Stomach (tissue), 9 donors: Measurements from ENCODE around the gene RPS6KA1. TPM values are rescaled to one million over a fixed set of nuclear protein-coding genes. Genes with fewer than 3 reads are reported as not detected.

Experiments
- DNase-seq, 2 donors: peaks; one replicate each; pipeline versions ENCODE4 v3.0.0 to v3.0.0-alpha.2; 2013 to 2019
- H3K27ac ChIP-seq, 5 donors: fragments of 200-600 bp in 4 of 5; sonication (generic) in 4 of 5; one replicate each; pipeline ENCODE4 v1.5.1; 2013 to 2019; ENCODE audit warnings: mild to moderate bottlenecking in 1 of 5, moderate library complexity in 1 of 5
- H3K27me3 ChIP-seq, 3 donors: fragments of 200-600 bp; sonication (generic); one replicate each; pipeline ENCODE4 v1.5.1; 2017 to 2019; ENCODE audit warnings: mixed run types in 1 of 3
- H3K36me3 ChIP-seq, 4 donors: fragments of 200-600 bp; sonication (generic); 1 replicate in 3 of 4; 2 replicates in 1 of 4; pipeline ENCODE4 v1.5.1; 2016 to 2019
- H3K4me1 ChIP-seq, 4 donors: fragments of 200-600 bp; sonication (generic); one replicate each; pipeline ENCODE4 v1.5.1; 2016 to 2019
- H3K4me3 ChIP-seq, 4 donors: fragments of 200-600 bp; sonication (generic) in 3 of 4; one replicate each; pipeline ENCODE4 v1.5.1; 2016 to 2019; ENCODE audit warnings: mild to moderate bottlenecking in 1 of 4
- H3K9me3 ChIP-seq, 4 donors: fragments of 200-600 bp; sonication (generic); one replicate each; pipeline ENCODE4 v1.5.1; 2016 to 2019
- EP300 ChIP-seq: sonication (generic); formaldehyde crosslinking; IDR thresholded peaks from one replicate; pipeline ENCODE4 v1.6.1; 2017; ENCODE audit warnings: antibody characterized with exemption
- POLR2A ChIP-seq, 4 donors: fragments of 450-650 bp; IDR thresholded peaks; one replicate each; pipeline ENCODE4 v1.6.1; 2016; ENCODE audit warnings: antibody characterized with exemption in 4 of 4, control low read depth in 2 of 4, mild to moderate bottlenecking in 1 of 4, moderate library complexity in 1 of 4
- POLR2AphosphoS5 ChIP-seq, 3 donors: sonication (generic); formaldehyde crosslinking; IDR thresholded peaks; one replicate each; pipeline ENCODE4 v1.6.1; 2016; ENCODE audit warnings: antibody characterized with exemption in 3 of 3
- WGBS, 5 donors: extraction: QIAGEN DNeasy Blood & Tissue Kit in 3 of 5; methylation state at CpG; one replicate each; pipeline versions ENCODE4 v1.1.5 to v1.1.7; 2013 to 2018; 5-methylcytosine and 5-hydroxymethylcytosine counted together
- intact Hi-C: fragments of 100-400 bp; cut with DNase I; formaldehyde crosslinking; loops from one replicate; pipeline ENCODE4 v1.15.1; 2023; ENCODE audit warnings: low total_unique reads
- polyA plus RNA-seq, 3 donors: library from polyadenylated mRNA; stranded (reverse); fragments of 200-250 nt; gene quantifications; one replicate each; pipeline ENCODE4 v1.2.3, GENCODE V29; 2013
- total RNA-seq, 5 donors: library from RNA; depleted of rRNA; stranded (reverse); fragments of >200 nt; gene quantifications; one replicate each; pipeline versions ENCODE4 v1.1.0 to v1.2.3, GENCODE V29; 2014 to 2016
- TF ChIP-seq, protein P1 (sequence below), 7 experiments: fragments of 450-650 bp in 4 of 7; fragments of 200-600 bp in 3 of 7; sonication (generic) in 3 of 7; IDR thresholded peaks; one replicate each; pipeline ENCODE4 v1.5.1; 2016 to 2019; ENCODE audit warnings: antibody characterized with exemption in 7 of 7, control low read depth in 2 of 7, mild to moderate bottlenecking in 1 of 7
- donor health status: healthy with polysubstance abuse.
- donor health status: Bipolar disorder and iron deficiency.
- donor health status: healthy.

RPS6KA1 gene
- total and polyA plus RNA-seq, 8 donors, result 15.2 to 769 (median 34.9) TPM

DNA sequence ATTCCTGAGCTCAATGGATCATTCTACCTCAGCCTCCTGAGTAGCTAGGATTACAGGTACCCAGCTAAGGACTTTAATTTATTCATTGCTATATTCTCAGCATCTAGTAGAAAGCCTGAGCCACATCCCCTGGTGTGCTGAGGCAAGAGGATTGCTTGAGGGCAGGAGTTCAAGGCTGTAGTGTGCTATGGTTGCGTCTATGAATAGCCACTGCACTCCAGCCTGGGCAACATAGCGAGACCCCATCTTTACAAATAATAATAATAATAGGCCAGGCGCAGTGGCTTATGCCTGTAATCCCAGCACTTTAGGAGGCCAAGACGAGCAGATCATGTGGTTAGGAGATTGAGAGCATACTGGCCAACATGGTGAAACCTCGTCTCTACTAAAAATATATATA, 3.3 kb upstream of the RPS6KA1 start:
- H3K9me3 ChIP-seq, result no peaks in the 10 kb centered on the region
- H3K4me1 ChIP-seq, result peaks cover 13 to 24% (median 18%) of the 10 kb centered on the region in 4 donors
- WGBS, 5 donors, result 84 to 93% (median 89%) methylated on average over 5 of the region's 5 CpGs
- TF ChIP-seq EP300 (no peak), POLR2A (IDR thresholded peaks at IDR 0.05) (no peak), POLR2AphosphoS5 (IDR thresholded peaks at IDR 0.05) (no peak)
- TF ChIP-seq, protein P1, sequence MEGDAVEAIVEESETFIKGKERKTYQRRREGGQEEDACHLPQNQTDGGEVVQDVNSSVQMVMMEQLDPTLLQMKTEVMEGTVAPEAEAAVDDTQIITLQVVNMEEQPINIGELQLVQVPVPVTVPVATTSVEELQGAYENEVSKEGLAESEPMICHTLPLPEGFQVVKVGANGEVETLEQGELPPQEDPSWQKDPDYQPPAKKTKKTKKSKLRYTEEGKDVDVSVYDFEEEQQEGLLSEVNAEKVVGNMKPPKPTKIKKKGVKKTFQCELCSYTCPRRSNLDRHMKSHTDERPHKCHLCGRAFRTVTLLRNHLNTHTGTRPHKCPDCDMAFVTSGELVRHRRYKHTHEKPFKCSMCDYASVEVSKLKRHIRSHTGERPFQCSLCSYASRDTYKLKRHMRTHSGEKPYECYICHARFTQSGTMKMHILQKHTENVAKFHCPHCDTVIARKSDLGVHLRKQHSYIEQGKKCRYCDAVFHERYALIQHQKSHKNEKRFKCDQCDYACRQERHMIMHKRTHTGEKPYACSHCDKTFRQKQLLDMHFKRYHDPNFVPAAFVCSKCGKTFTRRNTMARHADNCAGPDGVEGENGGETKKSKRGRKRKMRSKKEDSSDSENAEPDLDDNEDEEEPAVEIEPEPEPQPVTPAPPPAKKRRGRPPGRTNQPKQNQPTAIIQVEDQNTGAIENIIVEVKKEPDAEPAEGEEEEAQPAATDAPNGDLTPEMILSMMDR (IDR thresholded peaks at IDR 0.05), result no peak
- DNase-seq, result no peak
- H3K27me3 ChIP-seq, result peaks cover 0 to 31% (median 0%) of the 10 kb centered on the region in 3 donors
- intact Hi-C loops, result no loop called here
- H3K27ac ChIP-seq, result no peak overlapping the region
- no peak overlapping the region for H3K4me3 ChIP-seq
- no peaks in the 10 kb centered on the region for H3K36me3 ChIP-seq

DNA sequence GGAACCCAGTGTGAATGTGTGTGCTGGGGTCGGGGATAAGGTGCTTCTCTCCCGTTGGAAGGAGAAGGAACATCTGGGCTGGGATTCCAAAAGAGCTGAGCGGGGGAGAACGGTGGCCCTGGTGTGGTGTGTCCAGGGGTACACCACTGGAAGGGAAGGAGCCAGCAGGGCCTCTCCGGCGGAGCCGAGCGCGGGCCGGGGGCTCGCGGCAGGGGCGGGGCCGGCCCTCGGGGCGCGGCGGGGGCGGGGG, 231 bp upstream of the RPS6KA1 start:
- no peak for DNase-seq
- peak overlapping the region in 3 of 5 donors; percentile 87 to 97 (median 89) for H3K27ac ChIP-seq
- H3K4me3 ChIP-seq, result peak overlapping the region; percentile 77 to 85 (median 80)
- TF ChIP-seq, protein P1 (IDR thresholded peaks at IDR 0.05), result no peak
- TF ChIP-seq POLR2AphosphoS5 (IDR thresholded peaks at IDR 0.05) (no peak), EP300 (no peak), POLR2A (IDR thresholded peaks at IDR 0.05) (no peak)
- peaks cover 0 to 11% (median 0%) of the 10 kb centered on the region in 3 donors for H3K27me3 ChIP-seq
- WGBS, 5 donors, result 1 to 8% (median 1%) methylated on average over 5 to 19 of the region's 19 CpGs
- no peaks in the 10 kb centered on the region for H3K9me3 ChIP-seq
- H3K36me3 ChIP-seq, result no peaks in the 10 kb centered on the region
- intact Hi-C loops, result no loop called here
- H3K4me1 ChIP-seq, result peaks cover 21 to 55% (median 44%) of the 10 kb centered on the region in 4 donors

DNA sequence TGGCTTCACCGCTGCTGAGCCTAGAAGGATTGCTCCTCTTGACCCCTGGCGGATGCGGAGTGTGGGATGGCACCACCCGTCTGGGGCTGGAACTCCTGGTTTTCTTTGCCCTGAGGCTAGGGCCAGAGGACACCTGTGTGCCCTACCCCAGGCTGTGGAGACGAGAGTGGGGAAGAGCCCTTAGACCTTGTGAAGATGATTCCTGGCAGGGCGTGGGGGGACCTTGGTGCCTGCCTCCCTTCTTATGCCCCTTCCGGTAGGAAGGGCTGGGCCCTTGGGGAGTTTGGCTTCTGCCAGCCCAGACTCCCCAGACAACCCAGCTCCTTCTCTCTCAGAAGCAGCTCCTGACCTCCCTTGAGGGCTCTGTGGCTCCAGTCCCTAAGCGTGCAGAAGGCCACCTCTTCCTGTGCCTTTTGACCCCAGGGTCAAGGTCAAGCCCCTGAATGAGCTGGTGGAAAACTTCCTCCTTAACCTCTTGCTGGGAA, 891 bp downstream of the RPS6KA1 start:
- intact Hi-C loops, result no loop called here
- H3K9me3 ChIP-seq, result no peaks in the 10 kb centered on the region
- H3K27me3 ChIP-seq, result no peaks in the 10 kb centered on the region
- H3K27ac ChIP-seq, result peak overlapping the region; percentile 87 to 97 (median 89)
- WGBS, 5 donors, result 11 to 25% (median 20%) methylated on average over 7 to 8 of the region's 8 CpGs
- no peak for DNase-seq
- H3K4me3 ChIP-seq, result peak overlapping the region; percentile 77 to 85 (median 80)
- H3K4me1 ChIP-seq, result peaks cover 21 to 66% (median 47%) of the 10 kb centered on the region in 4 donors
- no peaks in the 10 kb centered on the region for H3K36me3 ChIP-seq
- no peak for TF ChIP-seq POLR2A (IDR thresholded peaks at IDR 0.05)

DNA sequence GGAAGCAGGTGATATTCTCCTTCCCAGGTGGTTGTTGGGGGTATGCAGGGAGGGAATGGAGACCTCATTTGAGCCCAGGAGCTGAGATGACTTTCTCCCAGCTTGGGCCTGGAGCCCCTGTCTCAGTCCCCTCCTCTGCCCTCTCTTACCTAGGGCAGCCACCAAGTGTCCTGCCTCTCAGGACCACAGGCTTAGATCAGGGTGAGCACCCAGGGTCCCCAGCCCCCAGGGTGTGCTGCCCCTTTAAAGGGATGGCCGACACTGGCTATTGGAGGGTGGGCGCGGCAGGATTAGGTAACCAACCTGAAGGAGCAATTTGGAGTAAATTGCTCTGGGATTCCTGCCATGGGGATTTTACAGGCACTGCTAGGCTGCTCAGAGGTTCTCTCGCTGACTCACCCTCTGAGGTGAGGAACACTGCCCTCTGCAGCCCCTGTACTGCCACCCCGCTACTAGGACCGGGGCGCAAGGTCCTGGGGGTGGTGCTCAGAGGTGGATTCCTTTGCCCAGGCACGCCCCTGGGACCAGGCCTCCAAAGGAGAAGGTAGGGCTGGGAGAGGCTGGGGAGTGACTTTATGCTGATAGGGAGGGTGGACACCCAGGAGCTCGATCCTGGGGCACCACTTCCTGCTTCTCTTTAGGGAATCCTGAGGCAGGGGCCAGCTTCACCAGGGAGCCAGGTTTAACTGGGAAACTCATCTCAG, 1.5 kb downstream of the RPS6KA1 start:
- Histone ChIP-seq H3K4me3 (peak overlapping the region; percentile 77 to 85 (median 80)), H3K27ac (peak overlapping the region; percentile 87 to 97 (median 89)), H3K27me3 (no peaks in the 10 kb centered on the region), H3K4me1 (peaks cover 21 to 72% (median 47%) of the 10 kb centered on the region in 4 donors), H3K36me3 (no peaks in the 10 kb centered on the region), H3K9me3 (no peaks in the 10 kb centered on the region)
- peak in 1 of 4 donors; percentile 37 for TF ChIP-seq POLR2A (IDR thresholded peaks at IDR 0.05)
- TF ChIP-seq, protein P1 (IDR thresholded peaks at IDR 0.05), result no peak
- peak in 2 of 3 donors; percentile 62 to 77 for TF ChIP-seq POLR2AphosphoS5 (IDR thresholded peaks at IDR 0.05)
- peak; percentile 81 to 93 for DNase-seq
- intact Hi-C loops, result no loop called here
- WGBS, 5 donors, result 13 to 65% (median 23%) methylated on average over 6 to 9 of the region's 9 CpGs

DNA sequence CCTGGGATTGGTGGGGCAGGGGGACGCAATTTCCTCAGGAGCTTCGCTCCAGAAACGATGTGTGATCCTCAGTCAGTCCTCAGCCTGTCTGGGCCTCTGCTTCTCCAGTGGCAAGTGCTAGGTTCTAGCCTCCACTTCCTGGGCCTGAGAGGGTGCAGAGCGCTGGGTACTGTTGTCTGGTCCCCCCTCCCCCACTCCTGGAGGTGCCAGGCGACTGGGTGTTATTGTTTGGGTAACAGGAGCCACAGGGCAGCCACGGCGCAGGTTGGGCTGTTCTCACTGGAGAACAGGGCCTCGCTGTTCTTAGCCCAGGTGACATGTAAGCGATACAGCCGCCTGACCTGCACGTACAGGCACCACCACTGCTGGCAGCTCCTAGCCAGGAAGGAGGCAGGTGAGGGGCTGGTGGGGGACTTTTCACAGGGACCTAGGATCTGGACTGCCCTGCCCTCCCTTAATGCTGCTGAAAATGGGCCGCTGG, 2.1 kb downstream of the RPS6KA1 start:
- Histone ChIP-seq H3K9me3 (no peaks in the 10 kb centered on the region), H3K4me1 (peaks cover 21 to 77% (median 47%) of the 10 kb centered on the region in 4 donors), H3K36me3 (peaks cover 0 to 3% (median 0%) of the 10 kb centered on the region in 4 donors), H3K27me3 (no peaks in the 10 kb centered on the region), H3K4me3 (peak overlapping the region in 3 of 4 donors; percentile 79 to 85 (median 80)), H3K27ac (peak overlapping the region; percentile 87 to 97 (median 89))
- intact Hi-C loops, result no loop called here
- WGBS, 5 donors, result 33 to 63% (median 40%) methylated on average over 7 to 12 of the region's 12 CpGs
- DNase-seq, result peak; percentile 79 to 86
- TF ChIP-seq POLR2A (IDR thresholded peaks at IDR 0.05) (no peak), POLR2AphosphoS5 (IDR thresholded peaks at IDR 0.05) (peak in 1 of 3 donors; percentile 17), EP300 (no peak)
